Measurements from ENCODE around the gene ACAN. TPM values are rescaled to one million over a fixed set of nuclear protein-coding genes. Genes with fewer than 3 reads are reported as not detected.

The ACAN gene
- polyA plus RNA-seq, 1 of the 3 experiments (the other 2 are of a cell fraction), result not detected

GRCh38 chr15:88858934-88859333 is 55.7 kb downstream of the ACAN start:
- Histone ChIP-seq H3K9me2 (no peaks in the 10 kb centered on the region), H3K36me3 (replicated peaks in 1 of 2; ENCODE audit: control insufficient read depth in 1 of 2, insufficient read depth in 2 of 2, low read length in 1 of 2) (no peaks in the 10 kb centered on the region), H3K79me2 (ENCODE audit: insufficient read depth) (no peaks in the 10 kb centered on the region), H3K9ac (no peak overlapping the region), H3K4me1 (ENCODE audit: control insufficient read depth in 1 of 2, insufficient read depth in 2 of 2, low read depth in 1 of 2, low read length in 1 of 2) (no peaks in the 10 kb centered on the region; a peak in 1 of 4 replicates), H4K20me1 (ENCODE audit: insufficient read depth) (no peaks in the 10 kb centered on the region), H3K27ac (ENCODE audit: low read depth in 2 of 2, low read length in 1 of 2) (no peak overlapping the region), H3K27me3 (ENCODE audit: insufficient read depth) (no peaks in the 10 kb centered on the region; the same call in 1 of the 2 replicates), H2AFZ (ENCODE audit: low read depth) (no peak overlapping the region), H3K4me3 (ENCODE audit: low read depth in 2 of 2, low read length in 1 of 2) (no peak overlapping the region), H3K9me3 (no peaks in the 10 kb centered on the region), H3K4me2 (no peak overlapping the region), H3F3A (replicated peaks; ENCODE audit: insufficient read depth) (no peaks in the 10 kb centered on the region)
- TF ChIP-seq GATA2 (CRISPR knock-in tag; IDR thresholded peaks at IDR 0.05), result no peak
- no peak for TF ChIP-seq TEAD4 (IDR thresholded peaks at IDR 0.05; ENCODE audit: borderline replicate concordance, insufficient read depth)
- TF ChIP-seq YY1 (IDR thresholded peaks at IDR 0.05; ENCODE audit: low read depth), result no peak
- TF ChIP-seq USF2 (IDR thresholded peaks at IDR 0.05; ENCODE audit: borderline replicate concordance, low read depth, low read length), result no peak
- no peak for TF ChIP-seq TCF12 (IDR thresholded peaks at IDR 0.05)
- TF ChIP-seq ZBTB33 (IDR thresholded peaks at IDR 0.05; ENCODE audit: borderline replicate concordance, low read depth), result no peak
- no peak for TF ChIP-seq FOXJ3 (CRISPR knock-in tag; IDR thresholded peaks at IDR 0.05)
- no peak for TF ChIP-seq USF1 (IDR thresholded peaks at IDR 0.05; ENCODE audit: borderline replicate concordance, low read depth)
- no peak for TF ChIP-seq SMC3 (IDR thresholded peaks at IDR 0.05; ENCODE audit: low read depth, low read length)
- no peak for TF ChIP-seq IRF3 (IDR thresholded peaks at IDR 0.05; ENCODE audit: low read depth, low read length)
- no peak for TF ChIP-seq POLR2AphosphoS5 (IDR thresholded peaks at IDR 0.05; ENCODE audit: low read depth, low read length)
- TF ChIP-seq PBX3 (IDR thresholded peaks at IDR 0.05), result no peak
- TF ChIP-seq SIN3A (IDR thresholded peaks at IDR 0.05; ENCODE audit: borderline replicate concordance, low read depth, low read length), result no peak
- TF ChIP-seq RFX5 (IDR thresholded peaks at IDR 0.05; ENCODE audit: low read length), result no peak
- no peak for TF ChIP-seq MAX (IDR thresholded peaks at IDR 0.05; ENCODE audit: low read depth)
- TF ChIP-seq CTCF (IDR thresholded peaks at IDR 0.05), result no peak
- CTCF ChIA-PET, result interaction anchor here (0.9 to 1.4 kb wide), 2 partner anchors 24 to 38 kb away, joined by 3 to 4 read pairs; no protein-coding TSS in a partner anchor
- POLR2A ChIA-PET, result no interaction called here
- WGBS (ENCODE audit: low lambda C conversion rate), result 77% methylated on average over 6 of the region's 11 CpGs
- no peak for DNase-seq

Data from SK-N-SH (cell line).